Astrocyte of the cerebellum (primary cell): ENCODE results near the gene CCT4.
A peak's percentile ranks its signal among the peaks of the same experiment; 100 is the strongest.

Experiments used
- DNase-seq: peaks from one replicate; pipeline ENCODE4 v3.0.0-alpha.2; 2011; ENCODE audit warnings: low read depth
- H3K4me3 ChIP-seq: 2 replicates; pipeline ENCODE4 v1.5.1; 2011; ENCODE audit warnings: mild to moderate bottlenecking, low read depth, low read length, moderate library complexity
- in situ Hi-C: cut with HindIII; loops from 2 replicates; pipeline ENCODE4 v1.10.0; 2017; ENCODE audit warnings: low sequenced_read_pairs
- TF ChIP-seq, protein P1 (sequence below): IDR thresholded peaks from 2 replicates; pipeline ENCODE4 v1.5.1; 2012; ENCODE audit warnings: low read length, low read depth, moderate library complexity, mild to moderate bottlenecking; ENCODE audit errors: missing control alignments

The CCT4 gene, protein sequence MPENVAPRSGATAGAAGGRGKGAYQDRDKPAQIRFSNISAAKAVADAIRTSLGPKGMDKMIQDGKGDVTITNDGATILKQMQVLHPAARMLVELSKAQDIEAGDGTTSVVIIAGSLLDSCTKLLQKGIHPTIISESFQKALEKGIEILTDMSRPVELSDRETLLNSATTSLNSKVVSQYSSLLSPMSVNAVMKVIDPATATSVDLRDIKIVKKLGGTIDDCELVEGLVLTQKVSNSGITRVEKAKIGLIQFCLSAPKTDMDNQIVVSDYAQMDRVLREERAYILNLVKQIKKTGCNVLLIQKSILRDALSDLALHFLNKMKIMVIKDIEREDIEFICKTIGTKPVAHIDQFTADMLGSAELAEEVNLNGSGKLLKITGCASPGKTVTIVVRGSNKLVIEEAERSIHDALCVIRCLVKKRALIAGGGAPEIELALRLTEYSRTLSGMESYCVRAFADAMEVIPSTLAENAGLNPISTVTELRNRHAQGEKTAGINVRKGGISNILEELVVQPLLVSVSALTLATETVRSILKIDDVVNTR

DNA sequence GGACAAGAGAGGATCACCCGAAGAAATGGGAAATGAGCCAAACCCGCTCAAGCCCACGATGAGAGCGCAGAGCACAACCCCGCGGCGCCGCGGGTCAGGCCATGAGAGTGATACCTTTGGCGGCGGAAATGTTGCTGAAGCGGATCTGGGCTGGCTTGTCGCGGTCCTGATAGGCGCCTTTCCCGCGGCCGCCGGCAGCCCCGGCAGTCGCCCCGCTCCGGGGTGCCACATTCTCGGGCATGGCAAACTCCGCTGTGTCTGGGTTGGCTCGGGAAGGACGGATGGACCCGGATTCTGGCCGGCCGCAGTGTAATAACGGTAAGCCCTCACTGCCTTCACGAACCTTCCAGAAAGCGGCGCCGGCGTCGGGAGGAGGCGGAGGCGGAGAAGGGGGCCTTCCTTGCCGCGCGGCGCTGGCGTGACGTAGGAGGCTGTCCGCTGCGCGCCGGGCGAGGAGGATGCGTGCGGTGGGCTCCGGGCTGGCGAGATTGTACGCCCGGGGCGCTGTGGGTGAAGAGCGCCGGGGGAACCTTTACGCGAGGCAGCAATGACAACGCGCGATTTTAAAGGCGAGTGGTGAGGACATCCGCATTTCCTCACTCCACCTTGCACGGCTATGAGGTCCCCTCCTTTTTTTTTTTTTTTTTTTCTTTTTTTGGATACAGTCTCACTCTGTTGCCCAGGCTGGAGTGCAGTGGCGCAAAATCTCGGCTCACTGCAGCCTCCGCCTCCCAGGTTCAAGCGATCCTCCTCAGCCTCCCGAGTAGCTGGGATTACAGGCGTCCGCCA is at the start of gene CCT4:
Gene CCT4 (minus strand): TSS at position 390 of the 789 bp plus-strand sequence. CDS start 149 bp downstream, at position 241.
- DNase-seq, result peak; percentile 47
- H3K4me3 ChIP-seq, result peak within 1 kb of the TSS; percentile 97
- TF ChIP-seq, protein P1, sequence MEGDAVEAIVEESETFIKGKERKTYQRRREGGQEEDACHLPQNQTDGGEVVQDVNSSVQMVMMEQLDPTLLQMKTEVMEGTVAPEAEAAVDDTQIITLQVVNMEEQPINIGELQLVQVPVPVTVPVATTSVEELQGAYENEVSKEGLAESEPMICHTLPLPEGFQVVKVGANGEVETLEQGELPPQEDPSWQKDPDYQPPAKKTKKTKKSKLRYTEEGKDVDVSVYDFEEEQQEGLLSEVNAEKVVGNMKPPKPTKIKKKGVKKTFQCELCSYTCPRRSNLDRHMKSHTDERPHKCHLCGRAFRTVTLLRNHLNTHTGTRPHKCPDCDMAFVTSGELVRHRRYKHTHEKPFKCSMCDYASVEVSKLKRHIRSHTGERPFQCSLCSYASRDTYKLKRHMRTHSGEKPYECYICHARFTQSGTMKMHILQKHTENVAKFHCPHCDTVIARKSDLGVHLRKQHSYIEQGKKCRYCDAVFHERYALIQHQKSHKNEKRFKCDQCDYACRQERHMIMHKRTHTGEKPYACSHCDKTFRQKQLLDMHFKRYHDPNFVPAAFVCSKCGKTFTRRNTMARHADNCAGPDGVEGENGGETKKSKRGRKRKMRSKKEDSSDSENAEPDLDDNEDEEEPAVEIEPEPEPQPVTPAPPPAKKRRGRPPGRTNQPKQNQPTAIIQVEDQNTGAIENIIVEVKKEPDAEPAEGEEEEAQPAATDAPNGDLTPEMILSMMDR, result no peak
- in situ Hi-C loops, result no loop called here

DNA sequence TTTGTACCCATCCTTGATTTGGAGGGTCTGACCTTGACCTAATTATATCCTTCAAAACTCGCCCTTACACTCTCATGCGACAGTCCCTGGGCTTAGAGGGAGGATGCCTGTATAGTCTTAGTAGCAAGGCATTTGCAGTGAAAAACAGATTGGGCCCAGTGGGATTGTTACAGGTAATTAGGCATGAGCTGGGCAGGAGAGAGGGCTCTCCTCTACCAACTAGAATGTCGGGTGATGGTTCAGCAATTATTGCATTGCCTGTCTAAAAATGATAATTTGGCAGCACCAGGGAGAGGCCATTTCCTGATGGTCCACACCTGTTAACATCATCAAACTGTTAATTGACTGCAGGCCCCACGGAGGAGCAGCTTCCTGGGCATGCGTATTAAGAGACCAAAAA is 49.4 kb upstream of the CCT4 start:
- in situ Hi-C loops, result no loop called here
- TF ChIP-seq, protein P1, result no peak
- H3K4me3 ChIP-seq, result no peak overlapping the region
- DNase-seq, result no peak

DNA sequence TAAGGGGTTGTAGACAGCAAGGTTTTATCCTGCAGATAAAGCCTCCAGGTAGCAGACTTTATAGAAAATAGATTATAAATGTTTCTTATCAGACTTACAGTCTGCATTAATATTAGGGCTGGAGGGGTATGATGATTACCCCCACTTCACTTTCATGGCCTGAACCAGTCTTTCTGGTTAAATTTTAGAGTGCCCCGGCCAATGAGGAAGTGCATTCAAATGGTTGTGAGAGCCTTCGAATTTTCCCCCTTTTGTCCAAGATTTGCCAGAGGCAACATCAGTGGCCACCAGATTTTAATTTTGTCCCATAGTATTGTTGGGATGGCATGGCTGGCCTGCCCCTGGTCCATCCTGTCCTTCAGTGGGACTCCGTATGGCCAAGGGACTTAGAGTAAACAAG is 48.6 kb upstream of the CCT4 start:
- H3K4me3 ChIP-seq, result no peak overlapping the region
- DNase-seq, result no peak
- TF ChIP-seq, protein P1, result no peak
- in situ Hi-C loops, result no loop called here

DNA sequence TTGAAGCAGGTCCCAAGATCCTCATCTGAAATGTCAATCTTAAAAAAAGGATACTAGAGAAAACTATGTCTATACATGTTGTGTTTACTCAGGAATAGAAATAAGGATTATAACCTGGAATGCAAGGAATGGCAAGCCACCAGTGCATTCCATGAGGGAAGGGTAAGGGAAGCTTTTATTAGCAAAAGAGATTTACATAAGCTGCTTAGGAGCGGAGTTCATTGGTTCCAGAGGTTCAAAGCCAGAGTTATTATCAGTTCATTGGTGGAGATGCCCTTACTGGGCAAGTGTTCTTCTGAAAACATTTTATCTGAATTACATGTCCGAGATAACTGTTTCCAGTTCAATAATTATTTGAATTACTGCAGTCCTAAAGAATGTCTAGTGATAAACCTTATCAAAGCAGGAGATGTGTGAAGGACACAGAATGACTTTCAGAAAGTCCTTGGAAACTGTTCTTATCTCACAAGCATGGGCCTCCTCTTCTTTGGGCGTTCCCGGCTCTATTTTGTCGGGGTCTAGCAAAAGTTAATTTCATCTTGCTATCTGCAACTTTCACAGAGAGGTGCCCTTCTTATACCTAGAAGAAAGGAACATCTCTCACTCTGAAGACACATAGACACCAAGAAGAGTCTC is 40.5 kb upstream of the CCT4 start:
- DNase-seq, result no peak
- no peak overlapping the region for H3K4me3 ChIP-seq
- TF ChIP-seq, protein P1, result no peak
- in situ Hi-C loops, result no loop called here

DNA sequence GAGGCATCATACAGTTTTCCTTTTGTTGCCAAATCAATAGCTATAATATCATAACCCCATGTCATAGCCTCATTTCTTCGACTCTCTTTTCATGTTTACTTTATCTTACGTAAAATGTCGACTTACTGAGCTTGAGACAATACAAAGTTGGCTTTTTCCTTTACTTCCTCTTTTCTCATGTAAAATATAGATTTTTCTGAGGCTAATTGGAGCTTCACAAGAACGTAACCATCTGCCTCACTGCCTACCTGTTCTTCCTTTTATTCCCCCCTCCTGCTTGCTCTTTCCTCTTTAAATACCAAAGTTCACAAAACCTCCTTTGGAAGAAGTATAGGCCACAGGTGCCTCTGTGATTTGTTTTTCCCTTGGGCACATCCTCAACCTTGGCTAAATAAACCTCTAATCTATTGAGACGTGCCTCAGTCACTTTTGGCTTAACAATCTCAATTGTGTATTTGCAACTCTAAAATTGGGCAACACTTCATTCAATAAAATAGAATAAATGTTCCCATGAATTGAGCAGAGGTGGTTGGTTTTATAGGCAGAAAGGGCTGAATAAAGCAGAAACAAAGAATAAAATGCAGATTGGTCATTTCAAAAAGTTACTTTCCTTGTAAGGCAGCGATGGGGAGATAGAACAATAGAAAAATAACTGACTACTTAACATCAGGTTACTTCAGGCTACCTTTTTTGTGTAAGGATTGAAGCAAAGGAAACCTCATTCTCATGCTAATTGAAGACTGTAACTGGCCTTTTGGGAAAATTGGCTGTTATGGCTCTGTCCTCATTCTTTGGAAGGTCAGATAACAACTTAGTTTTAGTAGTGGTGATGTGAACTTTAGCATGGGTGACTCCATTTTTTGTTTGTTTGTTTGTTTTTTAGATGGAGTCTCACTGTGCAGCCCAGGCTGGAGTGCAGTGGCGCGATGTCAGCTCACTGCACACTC is 38.3 kb upstream of the CCT4 start:
- TF ChIP-seq, protein P1, result no peak
- DNase-seq, result no peak
- in situ Hi-C loops, result no loop called here
- H3K4me3 ChIP-seq, result no peak overlapping the region
